OCI-LY1 (cell line): ENCODE measurements around the gene FAM13C.

ENCODE experiments used
- H2AFZ ChIP-seq: fragments of 200-600 bp; sonication (generic), shearing (Covaris generic); 2 replicates; pipeline ENCODE4 v1.6.0; 2014; ENCODE audit warnings: antibody characterized with exemption, mild to moderate bottlenecking, low read length
- H3F3A ChIP-seq: fragments of 200-600 bp; sonication (generic), shearing (Covaris generic); 2 replicates; pipeline ENCODE4 v1.6.0; 2014; ENCODE audit warnings: mild to moderate bottlenecking, antibody characterized with exemption, low read length, moderate library complexity; ENCODE audit not compliant: insufficient read depth
- H3K27ac ChIP-seq: fragments of 200-600 bp; sonication (generic); 2 replicates; pipeline ENCODE4 v1.5.1; 2014; ENCODE audit warnings: low read length, mixed run types, mild to moderate bottlenecking, low read depth; ENCODE audit not compliant: poor library complexity, severe bottlenecking
- H3K27me3 ChIP-seq: fragments of 200-600 bp; sonication (generic); 2 replicates; pipeline ENCODE4 v1.6.0; 2014; ENCODE audit warnings: antibody characterized with exemption, mild to moderate bottlenecking, low read length, moderate library complexity; ENCODE audit not compliant: insufficient read depth
- H3K36me3 ChIP-seq: fragments of 200-600 bp; sonication (generic); 2 replicates; pipeline ENCODE4 v1.6.1; 2014; ENCODE audit warnings: mild to moderate bottlenecking, antibody characterized with exemption, low read length, moderate library complexity, mixed read lengths; ENCODE audit not compliant: insufficient read depth
- H3K4me1 ChIP-seq: fragments of 200-600 bp; sonication (generic); 2 replicates; pipeline ENCODE4 v1.5.1; 2014; ENCODE audit warnings: mild to moderate bottlenecking, low read length, moderate library complexity; ENCODE audit not compliant: insufficient read depth, severe bottlenecking
- H3K4me2 ChIP-seq: fragments of 200-600 bp; sonication (generic), shearing (Covaris generic); 2 replicates; pipeline ENCODE4 v1.6.1; 2014; ENCODE audit warnings: low read length
- H3K4me3 ChIP-seq: fragments of 200-600 bp; sonication (generic); 2 replicates; pipeline ENCODE4 v1.5.1; 2014; ENCODE audit warnings: low read length, low read depth, mild to moderate bottlenecking, mixed read lengths; ENCODE audit not compliant: poor library complexity, severe bottlenecking
- H3K79me2 ChIP-seq: fragments of 200-600 bp; shearing (Covaris generic); 2 replicates; pipeline ENCODE4 v1.6.1; 2016; ENCODE audit warnings: mixed run types, low read length, mixed read lengths; ENCODE audit not compliant: insufficient read depth
- H3K9ac ChIP-seq: fragments of 200-600 bp; sonication (generic), shearing (Covaris generic); 2 replicates; pipeline ENCODE4 v1.6.1; 2014; ENCODE audit warnings: mild to moderate bottlenecking, low read length, mixed read lengths
- H3K9me2 ChIP-seq: fragments of 200-600 bp; sonication (generic), shearing (Covaris generic); 2 replicates; pipeline ENCODE4 v1.6.1; 2014; ENCODE audit warnings: low read depth, mild to moderate bottlenecking, low read length, mixed read lengths
- H3K9me3 ChIP-seq: fragments of 200-600 bp; shearing (Covaris generic); 2 replicates; pipeline ENCODE4 v1.6.1; 2014; ENCODE audit warnings: low read length, mixed read lengths
- H4K20me1 ChIP-seq: fragments of 200-600 bp; sonication (generic), shearing (Covaris generic); 2 replicates; pipeline ENCODE4 v1.6.0; 2016; ENCODE audit warnings: mild to moderate bottlenecking, low read length; ENCODE audit not compliant: insufficient read depth
- EZH2 ChIP-seq: fragments of 200-600 bp; sonication (generic), shearing (Covaris generic); IDR thresholded peaks from 2 replicates; pipeline ENCODE4 v1.8.0; 2017; ENCODE audit warnings: borderline replicate concordance, mixed run types, mild to moderate bottlenecking, antibody characterized with exemption, low read length, moderate library complexity, mixed read lengths
- TF ChIP-seq, protein P1 (sequence below): fragments of 200-600 bp; sonication (generic), shearing (Covaris generic); IDR thresholded peaks from 2 replicates; pipeline ENCODE4 v1.5.1; 2017; ENCODE audit warnings: mild to moderate bottlenecking, antibody characterized with exemption, low read length, moderate library complexity, mixed read lengths

The FAM13C gene

DNA sequence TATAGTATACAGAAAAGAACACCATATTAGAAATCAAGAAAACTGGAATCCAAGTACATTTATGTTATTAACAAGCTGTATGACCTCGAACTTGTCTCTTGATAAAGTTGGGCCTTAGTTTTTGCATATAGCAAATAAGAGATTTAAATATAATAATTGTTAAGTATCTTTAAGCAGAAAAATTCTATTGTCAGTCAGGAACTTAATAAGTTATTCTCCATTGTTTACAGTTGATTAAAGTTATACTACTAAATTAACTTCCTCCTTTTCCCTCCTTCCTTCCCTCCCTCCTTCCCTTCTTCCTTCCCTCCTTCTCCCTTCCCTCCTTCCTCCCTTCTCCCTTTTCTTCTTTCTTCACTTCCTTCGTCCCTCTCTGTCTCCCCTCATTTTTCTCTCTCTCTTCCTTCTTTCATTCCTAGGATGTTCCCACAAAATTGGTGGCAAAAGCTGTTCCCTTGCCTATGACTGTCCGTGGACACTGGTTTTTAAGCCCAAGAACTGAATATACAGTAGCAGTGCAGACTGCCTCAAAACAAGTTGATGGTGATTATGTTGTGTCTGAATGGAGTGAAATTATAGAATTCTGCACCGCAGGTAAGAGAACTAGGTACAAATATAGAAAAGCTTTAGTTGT lies 126.2 kb downstream of the FAM13C start:
- H3K4me1 ChIP-seq, result no peaks in the 10 kb centered on the region
- no peak overlapping the region for H3K4me2 ChIP-seq
- no peaks in the 10 kb centered on the region for H3K9me2 ChIP-seq

DNA sequence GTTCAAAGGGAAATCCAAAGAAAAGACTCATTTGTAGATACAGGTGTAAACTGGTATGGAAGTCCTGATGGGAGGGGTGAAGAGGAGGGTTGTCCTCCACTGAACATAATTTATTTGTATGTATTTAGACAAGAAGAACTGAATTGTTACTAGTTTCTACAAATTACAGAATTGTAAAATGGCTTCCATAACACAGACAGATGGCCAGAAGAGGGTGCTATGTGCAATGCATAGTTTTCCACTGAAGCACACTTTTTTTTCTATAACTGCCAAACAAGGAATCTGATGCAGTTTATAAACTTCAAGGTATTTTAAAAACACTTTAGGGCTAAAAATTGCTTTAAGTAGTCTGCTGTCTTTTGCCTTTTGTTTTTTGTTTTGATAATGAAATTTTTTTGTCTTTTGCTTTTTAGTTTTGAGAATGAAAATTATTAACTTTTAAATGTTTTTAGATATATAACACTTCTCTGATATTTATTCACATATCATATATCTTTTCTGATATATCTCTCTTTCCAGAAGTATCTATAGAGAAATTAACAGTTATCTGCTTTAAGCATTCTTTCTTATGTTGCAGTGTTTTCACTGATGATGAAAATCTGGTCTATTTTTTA lies 127.4 kb downstream of the FAM13C start:
- Histone ChIP-seq H4K20me1 (no peaks in the 10 kb centered on the region), H3K4me2 (no peak overlapping the region), H3K4me3 (no peak overlapping the region), H3K79me2 (no peaks in the 10 kb centered on the region), H3K9me3 (no peaks in the 10 kb centered on the region), H3K36me3 (no peaks in the 10 kb centered on the region), H2AFZ (no peak overlapping the region), H3K9ac (no peak overlapping the region), H3K27ac (no peak overlapping the region), H3F3A (no peaks in the 10 kb centered on the region), H3K4me1 (no peaks in the 10 kb centered on the region), H3K9me2 (no peaks in the 10 kb centered on the region), H3K27me3 (no peaks in the 10 kb centered on the region)
- TF ChIP-seq EZH2, result no peak
- TF ChIP-seq, protein P1, sequence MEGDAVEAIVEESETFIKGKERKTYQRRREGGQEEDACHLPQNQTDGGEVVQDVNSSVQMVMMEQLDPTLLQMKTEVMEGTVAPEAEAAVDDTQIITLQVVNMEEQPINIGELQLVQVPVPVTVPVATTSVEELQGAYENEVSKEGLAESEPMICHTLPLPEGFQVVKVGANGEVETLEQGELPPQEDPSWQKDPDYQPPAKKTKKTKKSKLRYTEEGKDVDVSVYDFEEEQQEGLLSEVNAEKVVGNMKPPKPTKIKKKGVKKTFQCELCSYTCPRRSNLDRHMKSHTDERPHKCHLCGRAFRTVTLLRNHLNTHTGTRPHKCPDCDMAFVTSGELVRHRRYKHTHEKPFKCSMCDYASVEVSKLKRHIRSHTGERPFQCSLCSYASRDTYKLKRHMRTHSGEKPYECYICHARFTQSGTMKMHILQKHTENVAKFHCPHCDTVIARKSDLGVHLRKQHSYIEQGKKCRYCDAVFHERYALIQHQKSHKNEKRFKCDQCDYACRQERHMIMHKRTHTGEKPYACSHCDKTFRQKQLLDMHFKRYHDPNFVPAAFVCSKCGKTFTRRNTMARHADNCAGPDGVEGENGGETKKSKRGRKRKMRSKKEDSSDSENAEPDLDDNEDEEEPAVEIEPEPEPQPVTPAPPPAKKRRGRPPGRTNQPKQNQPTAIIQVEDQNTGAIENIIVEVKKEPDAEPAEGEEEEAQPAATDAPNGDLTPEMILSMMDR, result peak; percentile 66

More for the DNA sequence above, 126.2 kb downstream of the FAM13C start:
- Histone ChIP-seq H3K4me3 (no peak overlapping the region), H3K9me3 (no peaks in the 10 kb centered on the region), H3K27me3 (no peaks in the 10 kb centered on the region), H3K27ac (no peak overlapping the region), H3F3A (no peaks in the 10 kb centered on the region), H3K79me2 (no peaks in the 10 kb centered on the region), H3K9ac (no peak overlapping the region), H2AFZ (no peak overlapping the region), H3K36me3 (no peaks in the 10 kb centered on the region), H4K20me1 (no peaks in the 10 kb centered on the region)
- TF ChIP-seq, protein P1, result no peak
- no peak for TF ChIP-seq EZH2

DNA sequence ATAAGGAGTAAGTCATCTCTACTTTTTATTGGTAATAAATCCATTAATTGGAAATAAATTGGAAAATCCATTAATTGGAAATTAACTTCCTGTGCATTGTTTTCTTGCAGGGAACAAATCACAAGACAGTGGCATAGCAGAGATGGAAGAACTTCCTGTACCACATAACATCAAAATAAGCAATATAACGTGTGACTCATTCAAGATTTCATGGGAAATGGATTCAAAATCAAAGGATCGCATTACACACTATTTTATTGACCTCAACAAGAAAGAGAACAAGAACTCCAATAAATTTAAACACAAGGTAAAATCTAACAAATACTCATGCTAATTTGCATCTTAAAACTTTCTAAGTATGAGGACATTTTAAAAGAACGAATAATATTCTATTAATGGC lies 128.2 kb downstream of the FAM13C start:
- no peaks in the 10 kb centered on the region for H3K4me1 ChIP-seq
- no peak overlapping the region for H3K4me3 ChIP-seq
- no peaks in the 10 kb centered on the region for H3K9me3 ChIP-seq
- no peak overlapping the region for H2AFZ ChIP-seq
- no peaks in the 10 kb centered on the region for H3K27me3 ChIP-seq
- H3K9me2 ChIP-seq, result no peaks in the 10 kb centered on the region
- H3F3A ChIP-seq, result no peaks in the 10 kb centered on the region
- H3K4me2 ChIP-seq, result no peak overlapping the region
- no peaks in the 10 kb centered on the region for H3K79me2 ChIP-seq
- H3K9ac ChIP-seq, result no peak overlapping the region
- H4K20me1 ChIP-seq, result no peaks in the 10 kb centered on the region
- TF ChIP-seq EZH2, result no peak
- TF ChIP-seq, protein P1, result no peak
- no peaks in the 10 kb centered on the region for H3K36me3 ChIP-seq
- no peak overlapping the region for H3K27ac ChIP-seq
